SK-N-SH (cell line): ENCODE measurements around the gene GUCY2F. TPM values are rescaled to one million over a fixed set of nuclear protein-coding genes. Genes with fewer than 3 reads are reported as not detected.

Experiments used
- CTCF ChIA-PET: fragments of 300-600, 350-600 bp; formaldehyde crosslinking; extraction: SDS; loops from one replicate; lab custom pipeline; 2021; lab: Yijun Ruan, JAX
- POLR2A ChIA-PET: fragments of 350-600 bp; sonication (Branson Sonifier 250); formaldehyde crosslinking; extraction: SDS; loops from one replicate; lab custom pipeline; 2020; ENCODE audit warnings: antibody characterized with exemption, inconsistent platforms; lab: Yijun Ruan, JAX
- DNase-seq: peaks from one replicate; pipeline ENCODE4 v3.0.0; 2012
- H2AFZ ChIP-seq: fragments of 200-600 bp; sonication (generic); 2 replicates; pipeline ENCODE4 v1.8.1; 2016; ENCODE audit warnings: antibody characterized with exemption, mild to moderate bottlenecking, low read depth
- H3F3A ChIP-seq: fragments of 200-600 bp; sonication (generic); replicated peaks from 2 replicates; pipeline ENCODE3; 2016; ENCODE audit warnings: antibody characterized with exemption, mild to moderate bottlenecking; ENCODE audit not compliant: insufficient read depth
- H3K27ac ChIP-seq, 2 experiments: fragments of 200-500 bp in 1 of 2; fragments of 200-600 bp in 1 of 2; sonication (Bioruptor generic) in 1 of 2; sonication (generic), shearing (Covaris generic) in 1 of 2; 2 replicates each; pipeline versions ENCODE4 v1.5.1 to v1.6.1; 2014 to 2016; ENCODE audit warnings: low read depth in 2 of 2, inconsistent platforms in 1 of 2, low read length in 1 of 2, mild to moderate bottlenecking in 1 of 2, mixed read lengths in 1 of 2
- H3K27me3 ChIP-seq: fragments of 200-600 bp; sonication (generic), shearing (Covaris generic); 2 replicates; pipeline ENCODE4 v1.6.1; 2016; ENCODE audit warnings: mixed run types; ENCODE audit not compliant: insufficient read depth
- H3K36me3 ChIP-seq, 2 experiments: fragments of 200-500 bp in 1 of 2; fragments of 200-600 bp in 1 of 2; sonication (Bioruptor generic) in 1 of 2; sonication (generic) in 1 of 2; replicated peaks in 1 of 2; 2 replicates each; pipeline versions ENCODE3 to v1.5.1; 2014 to 2016; ENCODE audit warnings: low read length in 1 of 2, mild to moderate bottlenecking in 1 of 2; ENCODE audit not compliant: insufficient read depth in 2 of 2, control insufficient read depth in 1 of 2
- H3K4me1 ChIP-seq, 2 experiments: fragments of 200-500 bp in 1 of 2; fragments of 200-600 bp in 1 of 2; sonication (Bioruptor generic) in 1 of 2; sonication (generic), shearing (Covaris generic) in 1 of 2; 2 replicates each; pipeline versions ENCODE4 v1.5.1 to v1.6.1; 2014 to 2016; ENCODE audit warnings: low read depth in 1 of 2, low read length in 1 of 2, mixed run types in 1 of 2; ENCODE audit not compliant: insufficient read depth in 2 of 2, control insufficient read depth in 1 of 2
- H3K4me2 ChIP-seq: fragments of 200-600 bp; sonication (generic), shearing (Covaris generic); 2 replicates; pipeline ENCODE4 v1.6.1; 2017; ENCODE audit warnings: mixed run types
- H3K4me3 ChIP-seq, 2 experiments: fragments of 200-500 bp in 1 of 2; fragments of 200-600 bp in 1 of 2; sonication (Bioruptor generic) in 1 of 2; sonication (generic), shearing (Covaris generic) in 1 of 2; 2 replicates each; pipeline versions ENCODE4 v1.5.1 to v1.8.1; 2014 to 2016; ENCODE audit warnings: low read depth in 2 of 2, inconsistent platforms in 1 of 2, low read length in 1 of 2, mild to moderate bottlenecking in 1 of 2, mixed read lengths in 1 of 2, moderate library complexity in 1 of 2
- H3K79me2 ChIP-seq: fragments of 200-600 bp; sonication (generic); 2 replicates; pipeline ENCODE4 v1.8.1; 2017; ENCODE audit warnings: mild to moderate bottlenecking; ENCODE audit not compliant: insufficient read depth
- H3K9ac ChIP-seq: fragments of 200-600 bp; sonication (generic); 2 replicates; pipeline ENCODE4 v1.6.1; 2017; ENCODE audit warnings: mixed run types
- H3K9me2 ChIP-seq: fragments of 200-600 bp; sonication (generic); 2 replicates; pipeline ENCODE4 v1.6.1; 2017; ENCODE audit warnings: mixed run types
- H3K9me3 ChIP-seq: fragments of 200-600 bp; sonication (generic); 2 replicates; pipeline ENCODE4 v1.6.1; 2017; ENCODE audit warnings: mixed run types, mild to moderate bottlenecking, moderate library complexity
- H4K20me1 ChIP-seq: fragments of 200-600 bp; sonication (generic); 2 replicates; pipeline ENCODE4 v1.6.1; 2017; ENCODE audit warnings: mild to moderate bottlenecking, mixed run types; ENCODE audit not compliant: insufficient read depth
- CHD2 ChIP-seq: fragments of 150-350 bp; IDR thresholded peaks from 2 replicates; pipeline ENCODE4 v1.6.1; 2018; ENCODE audit warnings: low read length; ENCODE audit not compliant: partially characterized antibody
- EP300 ChIP-seq, 2 experiments: IDR thresholded peaks; 2 replicates each; pipeline versions ENCODE4 v1.4.0 to v1.6.1; 2012; ENCODE audit warnings: borderline replicate concordance in 1 of 2, low read depth in 1 of 2, low read length in 1 of 2
- FOXJ3 ChIP-seq: sonication (generic); formaldehyde crosslinking; IDR thresholded peaks from 2 replicates; pipeline ENCODE4 v1.5.1; 2020; ENCODE audit warnings: mild to moderate bottlenecking, missing genetic modification reagents
- GATA2 ChIP-seq: sonication (generic); formaldehyde crosslinking; IDR thresholded peaks from 2 replicates; pipeline ENCODE4 v1.5.0; 2020; ENCODE audit warnings: mild to moderate bottlenecking, missing genetic modification reagents
- JUND ChIP-seq: IDR thresholded peaks from 2 replicates; pipeline ENCODE4 v1.4.0; 2012
- NRF1 ChIP-seq: IDR thresholded peaks from 2 replicates; pipeline ENCODE4 v1.6.1; 2012; ENCODE audit warnings: low read depth, mild to moderate bottlenecking, low read length
- RCOR1 ChIP-seq: fragments of 150-350 bp; IDR thresholded peaks from 2 replicates; pipeline ENCODE4 v1.6.1; 2017; ENCODE audit warnings: antibody characterized with exemption, low read length
- RFX5 ChIP-seq: IDR thresholded peaks from 2 replicates; pipeline ENCODE4 v1.6.1; 2012; ENCODE audit warnings: mild to moderate bottlenecking, improper control_type of control experiment, low read length
- SIN3A ChIP-seq: IDR thresholded peaks from 2 replicates; pipeline ENCODE4 v1.6.1; 2012; ENCODE audit warnings: low read depth, mild to moderate bottlenecking, low read length, moderate library complexity, borderline replicate concordance
- TCF12 ChIP-seq: IDR thresholded peaks from 2 replicates; pipeline ENCODE4 v1.4.0; 2012
- YY1 ChIP-seq: IDR thresholded peaks from 2 replicates; pipeline ENCODE4 v1.4.0; 2012; ENCODE audit warnings: low read depth, mild to moderate bottlenecking
- WGBS: methylation state at CpG from one replicate; pipeline ENCODE4 v1.1.6; 2017; ENCODE audit warnings: low lambda C conversion rate; 5-methylcytosine and 5-hydroxymethylcytosine counted together
- polyA plus RNA-seq, 3 experiments: library from polyadenylated mRNA; depleted of rRNA; stranded (reverse); fragments of >200 nt; gene quantifications; 2 replicates each; pipeline ENCODE4 v1.2.3, GENCODE V29; 2012
- TF ChIP-seq, protein P1 (sequence below): IDR thresholded peaks from 2 replicates; pipeline ENCODE4 v1.4.0; 2012; ENCODE audit warnings: low read depth
- TF ChIP-seq, protein P2 (sequence below): fragments of 150-350 bp; IDR thresholded peaks from 2 replicates; pipeline ENCODE4 v1.6.1; 2016; ENCODE audit warnings: mild to moderate bottlenecking, low read depth, low read length
- TF ChIP-seq, protein P3 (sequence below): IDR thresholded peaks from 2 replicates; pipeline ENCODE4; 2012

The GUCY2F gene
- polyA plus RNA-seq, 1 of the 3 experiments (the other 2 are of a cell fraction), result not detected

DNA sequence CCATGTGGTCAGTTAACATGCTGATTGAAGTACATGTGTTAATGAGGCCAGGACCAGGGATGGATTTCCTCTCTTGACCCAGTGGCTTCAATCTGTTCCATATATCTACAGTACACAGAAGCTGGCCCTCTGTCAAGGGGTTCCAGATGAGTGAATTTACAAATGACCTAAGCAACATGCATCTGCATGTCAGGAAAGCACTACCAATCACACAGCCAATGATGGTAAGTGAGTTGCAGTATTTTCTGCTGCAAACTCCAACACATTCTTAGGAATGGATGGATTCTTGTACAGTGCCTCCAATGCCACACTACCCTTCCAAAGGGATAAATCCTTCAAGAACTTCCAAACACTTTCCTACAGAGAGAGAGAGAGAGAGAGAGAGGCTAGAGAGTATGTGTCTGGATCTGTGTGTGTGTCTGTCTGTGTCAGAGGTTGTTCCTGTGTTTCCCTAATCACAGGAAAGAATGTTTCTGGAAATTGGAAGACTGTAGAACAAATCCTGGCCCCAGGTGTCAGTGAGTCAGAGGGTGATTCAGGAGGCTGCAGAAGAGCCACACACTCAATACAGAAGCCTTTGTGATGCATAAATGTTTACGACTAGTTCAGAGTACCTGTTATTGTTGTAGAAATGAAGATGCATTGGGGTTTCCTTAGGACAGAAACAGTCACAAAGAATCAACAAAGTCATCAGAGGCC lies 107.5 kb downstream of the GUCY2F start:
- H3K27me3 ChIP-seq, result no peaks in the 10 kb centered on the region; the same call in 1 of the 2 replicates
- DNase-seq, result no peak
- H3K9ac ChIP-seq, result no peak overlapping the region
- H3K4me2 ChIP-seq, result no peak overlapping the region
- POLR2A ChIA-PET, result no interaction called here
- no peak overlapping the region for H2AFZ ChIP-seq
- TF ChIP-seq EP300 (IDR thresholded peaks at IDR 0.05; ENCODE audit: borderline replicate concordance in 1 of 2, low read depth in 1 of 2, low read length in 1 of 2) (no peak), GATA2 (CRISPR knock-in tag) (no peak), NRF1 (no peak), TCF12 (no peak), YY1 (no peak), CHD2 (no peak)
- TF ChIP-seq, protein P1, sequence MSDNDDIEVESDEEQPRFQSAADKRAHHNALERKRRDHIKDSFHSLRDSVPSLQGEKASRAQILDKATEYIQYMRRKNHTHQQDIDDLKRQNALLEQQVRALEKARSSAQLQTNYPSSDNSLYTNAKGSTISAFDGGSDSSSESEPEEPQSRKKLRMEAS, result no peak
- TF ChIP-seq, protein P2, sequence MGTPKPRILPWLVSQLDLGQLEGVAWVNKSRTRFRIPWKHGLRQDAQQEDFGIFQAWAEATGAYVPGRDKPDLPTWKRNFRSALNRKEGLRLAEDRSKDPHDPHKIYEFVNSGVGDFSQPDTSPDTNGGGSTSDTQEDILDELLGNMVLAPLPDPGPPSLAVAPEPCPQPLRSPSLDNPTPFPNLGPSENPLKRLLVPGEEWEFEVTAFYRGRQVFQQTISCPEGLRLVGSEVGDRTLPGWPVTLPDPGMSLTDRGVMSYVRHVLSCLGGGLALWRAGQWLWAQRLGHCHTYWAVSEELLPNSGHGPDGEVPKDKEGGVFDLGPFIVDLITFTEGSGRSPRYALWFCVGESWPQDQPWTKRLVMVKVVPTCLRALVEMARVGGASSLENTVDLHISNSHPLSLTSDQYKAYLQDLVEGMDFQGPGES, result no peak
- TF ChIP-seq, protein P3, sequence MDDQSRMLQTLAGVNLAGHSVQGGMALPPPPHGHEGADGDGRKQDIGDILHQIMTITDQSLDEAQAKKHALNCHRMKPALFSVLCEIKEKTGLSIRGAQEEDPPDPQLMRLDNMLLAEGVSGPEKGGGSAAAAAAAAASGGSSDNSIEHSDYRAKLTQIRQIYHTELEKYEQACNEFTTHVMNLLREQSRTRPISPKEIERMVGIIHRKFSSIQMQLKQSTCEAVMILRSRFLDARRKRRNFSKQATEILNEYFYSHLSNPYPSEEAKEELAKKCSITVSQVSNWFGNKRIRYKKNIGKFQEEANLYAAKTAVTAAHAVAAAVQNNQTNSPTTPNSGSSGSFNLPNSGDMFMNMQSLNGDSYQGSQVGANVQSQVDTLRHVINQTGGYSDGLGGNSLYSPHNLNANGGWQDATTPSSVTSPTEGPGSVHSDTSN, result no peak
- no peaks in the 10 kb centered on the region for H4K20me1 ChIP-seq
- no peaks in the 10 kb centered on the region for H3K4me1 ChIP-seq
- no peak overlapping the region for H3K4me3 ChIP-seq
- no peak overlapping the region for H3K27ac ChIP-seq
- H3K79me2 ChIP-seq, result no peaks in the 10 kb centered on the region
- CTCF ChIA-PET, result no interaction called here
- H3K9me3 ChIP-seq, result no peaks in the 10 kb centered on the region
- no peaks in the 10 kb centered on the region for H3K9me2 ChIP-seq
- WGBS, result 5% methylated on average over 1 of the region's 1 CpG
- no peaks in the 10 kb centered on the region for H3K36me3 ChIP-seq
- H3F3A ChIP-seq, result no peaks in the 10 kb centered on the region

DNA sequence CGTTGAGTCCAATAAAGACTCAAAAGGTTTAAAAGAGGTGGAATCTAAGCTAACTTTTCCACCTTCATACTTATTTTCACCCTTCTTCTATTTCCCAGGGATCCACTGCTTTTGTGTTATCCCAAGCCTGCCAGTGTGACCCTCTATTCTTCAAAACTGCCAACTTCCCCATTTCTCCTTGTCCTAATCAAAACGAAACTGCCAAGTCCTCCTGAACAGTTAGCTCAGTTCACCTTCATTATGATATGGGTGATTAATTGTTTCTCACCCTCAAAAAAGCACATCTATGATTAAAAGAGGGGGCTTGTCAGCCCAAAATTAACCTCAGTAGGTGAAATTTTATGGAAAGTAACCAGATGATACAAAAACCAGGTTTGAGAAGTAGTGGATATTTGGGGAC lies 108.4 kb downstream of the GUCY2F start:
- no peaks in the 10 kb centered on the region for H4K20me1 ChIP-seq
- no peak overlapping the region for H3K9ac ChIP-seq
- no peak overlapping the region for H3K4me2 ChIP-seq
- no peaks in the 10 kb centered on the region for H3K9me2 ChIP-seq
- H3K9me3 ChIP-seq, result no peaks in the 10 kb centered on the region
- ChIA-PET POLR2A (no interaction called here), CTCF (interaction anchor here (2.4 kb wide), 1 partner anchor 11 kb away, joined by 6 read pairs; no protein-coding TSS in a partner anchor)
- no peak overlapping the region for H3K4me3 ChIP-seq
- H3F3A ChIP-seq, result no peaks in the 10 kb centered on the region
- no peak overlapping the region for H2AFZ ChIP-seq
- no peak for DNase-seq
- no peaks in the 10 kb centered on the region; the same call in 1 of the 2 replicates for H3K27me3 ChIP-seq
- no peak overlapping the region for H3K27ac ChIP-seq
- H3K36me3 ChIP-seq, result no peaks in the 10 kb centered on the region
- no peaks in the 10 kb centered on the region for H3K4me1 ChIP-seq
- WGBS, result 7% methylated on average over 2 of the region's 2 CpGs
- H3K79me2 ChIP-seq, result no peaks in the 10 kb centered on the region
- TF ChIP-seq, protein P1, result no peak
- no peak for TF ChIP-seq CHD2
- TF ChIP-seq JUND, result no peak
- TF ChIP-seq SIN3A, result no peak
- TF ChIP-seq YY1, result no peak
- no peak for TF ChIP-seq TCF12
- TF ChIP-seq EP300 (IDR thresholded peaks at IDR 0.05; ENCODE audit: borderline replicate concordance in 1 of 2, low read depth in 1 of 2, low read length in 1 of 2), result no peak
- TF ChIP-seq RCOR1, result no peak
- no peak for TF ChIP-seq FOXJ3 (CRISPR knock-in tag)
- no peak for TF ChIP-seq RFX5
